HG02973 (cell line): ENCODE data around the gene DTX2.
"Not testable (repeated sequence)": the region's sequence is repeated elsewhere in the genome, so short reads cannot be mapped to it uniquely, and the experiment has no call there.

Experiments used
- ATAC-seq: cut with Tn5 transposase; IDR thresholded peaks from one replicate; pipeline ENCODE4 v1.9.1; 2021; ENCODE audit warnings: moderate library complexity; ENCODE audit not compliant: unreplicated experiment

DTX2 gene

DNA sequence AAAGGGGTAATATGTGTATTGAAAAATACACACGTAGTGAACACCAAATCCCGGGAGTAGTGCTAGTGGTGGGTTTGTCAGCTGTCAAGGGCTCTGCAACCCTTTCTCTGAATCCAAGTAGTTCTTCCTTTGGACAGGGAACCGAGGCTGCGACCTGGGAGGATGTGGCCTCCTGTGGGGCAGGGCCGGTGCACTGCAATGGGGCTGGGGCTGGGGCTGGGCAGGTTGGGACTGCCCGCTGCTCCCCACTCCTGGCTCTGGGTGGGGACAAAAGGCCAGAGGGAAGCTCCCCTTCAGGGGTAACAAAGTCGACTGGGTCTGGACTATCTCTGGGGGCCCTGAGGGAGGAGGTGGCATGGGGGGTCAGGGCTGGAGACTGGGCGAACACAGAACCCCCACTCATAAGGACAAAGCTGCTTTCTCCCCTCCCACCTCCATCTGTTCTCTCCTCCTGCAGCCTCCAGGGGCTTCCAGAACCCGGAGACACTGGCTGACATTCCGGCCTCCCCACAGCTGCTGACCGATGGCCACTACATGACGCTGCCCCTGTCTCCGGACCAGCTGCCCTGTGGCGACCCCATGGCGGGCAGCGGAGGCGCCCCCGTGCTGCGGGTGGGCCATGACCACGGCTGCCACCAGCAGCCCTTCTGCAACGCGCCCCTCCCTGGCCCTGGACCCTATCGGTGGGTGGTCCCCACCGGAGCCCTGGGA is 49.8 kb downstream of the DTX2 start:
- ATAC-seq: not testable (repeated sequence)

DNA sequence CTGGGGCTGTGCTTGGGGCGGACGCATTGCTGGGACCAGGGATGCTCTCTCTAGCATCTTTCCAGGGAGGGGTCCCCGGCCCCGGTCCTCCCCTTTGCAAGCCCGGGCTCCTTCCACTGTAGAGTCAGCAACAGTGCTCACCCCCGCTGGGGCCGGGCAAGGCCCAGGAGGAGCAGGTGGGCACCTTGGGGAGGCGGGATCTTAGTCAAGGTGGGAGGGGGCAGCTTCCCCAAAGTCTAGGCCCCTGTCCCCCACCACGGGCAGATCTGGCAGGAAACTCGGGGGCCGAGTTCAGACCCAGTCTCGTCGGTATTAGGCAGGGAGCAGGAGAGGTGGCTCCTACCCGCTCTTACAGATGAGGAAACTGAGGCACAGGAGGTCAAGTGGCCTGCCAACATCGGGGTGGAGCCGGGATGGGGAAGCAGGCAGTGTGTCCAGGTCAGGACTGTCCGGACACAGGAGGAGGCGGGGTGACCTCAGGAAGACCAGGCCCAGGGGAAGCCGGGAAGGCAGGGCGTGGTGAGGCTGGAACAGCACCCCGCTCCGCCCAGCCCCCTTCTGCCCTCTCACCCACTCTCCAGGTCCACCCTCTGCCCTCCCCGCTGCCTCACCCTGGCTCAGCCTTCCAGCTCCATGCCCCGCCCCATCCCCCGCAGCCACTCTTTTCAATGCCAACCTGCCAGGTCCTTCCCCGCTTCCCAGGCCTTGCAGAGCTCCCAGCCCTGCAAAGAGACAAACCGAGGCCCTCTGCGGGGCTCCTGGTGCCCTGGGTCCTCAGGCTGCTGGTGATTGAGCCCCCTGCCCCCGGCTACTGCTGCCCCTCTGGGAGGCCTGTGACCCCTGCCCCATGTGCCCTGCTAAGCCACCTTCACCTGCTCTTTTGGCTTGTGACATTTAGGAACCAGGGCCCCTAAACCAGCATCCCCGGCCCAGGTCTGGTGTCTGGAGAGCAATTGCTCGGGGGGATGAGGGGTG is 50.7 kb downstream of the DTX2 start:
- not testable (repeated sequence) for ATAC-seq

DNA sequence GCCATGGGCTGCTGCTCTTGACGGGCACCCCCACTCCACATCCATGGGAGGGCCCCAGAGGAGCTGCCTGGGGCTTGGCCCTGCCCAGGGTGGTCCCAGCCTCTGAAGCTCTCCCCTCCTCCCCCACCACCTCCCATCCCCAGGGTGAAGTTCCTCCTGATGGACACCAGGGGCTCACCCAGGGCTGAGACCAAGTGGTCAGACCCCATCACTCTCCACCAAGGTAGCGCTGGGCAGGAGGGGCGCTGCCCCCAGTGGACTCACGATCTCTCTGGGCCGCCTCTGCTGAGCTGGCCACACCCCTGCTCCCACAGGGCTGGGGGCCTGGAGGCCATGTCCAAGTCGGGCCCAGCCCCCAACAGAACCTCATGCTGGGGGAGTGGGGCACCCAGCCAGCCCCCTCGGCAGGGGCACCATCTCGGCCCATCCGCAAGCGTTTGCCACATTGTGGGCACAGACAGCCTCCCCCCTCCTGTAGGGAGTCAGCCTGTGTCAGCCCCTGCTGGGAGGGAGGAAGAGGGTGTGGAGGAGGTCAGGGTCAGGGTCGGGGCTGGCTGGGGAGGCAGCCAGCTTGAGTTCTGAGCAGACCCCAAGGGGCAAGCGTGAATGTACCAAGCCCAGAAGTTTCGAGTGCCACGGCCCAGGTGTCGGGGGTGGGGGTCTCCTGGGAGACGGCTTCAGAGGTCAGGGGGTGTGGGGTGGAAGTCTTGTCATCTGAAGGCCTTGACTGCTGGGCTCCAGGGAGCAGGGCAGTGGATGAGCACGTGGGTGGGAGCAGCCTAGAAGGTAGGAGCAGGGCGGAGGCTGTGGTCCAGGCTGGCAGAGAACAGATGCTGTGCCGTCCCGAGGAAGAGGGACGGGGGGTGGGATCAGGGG is 51.7 kb downstream of the DTX2 start:
- ATAC-seq: no peak

DNA sequence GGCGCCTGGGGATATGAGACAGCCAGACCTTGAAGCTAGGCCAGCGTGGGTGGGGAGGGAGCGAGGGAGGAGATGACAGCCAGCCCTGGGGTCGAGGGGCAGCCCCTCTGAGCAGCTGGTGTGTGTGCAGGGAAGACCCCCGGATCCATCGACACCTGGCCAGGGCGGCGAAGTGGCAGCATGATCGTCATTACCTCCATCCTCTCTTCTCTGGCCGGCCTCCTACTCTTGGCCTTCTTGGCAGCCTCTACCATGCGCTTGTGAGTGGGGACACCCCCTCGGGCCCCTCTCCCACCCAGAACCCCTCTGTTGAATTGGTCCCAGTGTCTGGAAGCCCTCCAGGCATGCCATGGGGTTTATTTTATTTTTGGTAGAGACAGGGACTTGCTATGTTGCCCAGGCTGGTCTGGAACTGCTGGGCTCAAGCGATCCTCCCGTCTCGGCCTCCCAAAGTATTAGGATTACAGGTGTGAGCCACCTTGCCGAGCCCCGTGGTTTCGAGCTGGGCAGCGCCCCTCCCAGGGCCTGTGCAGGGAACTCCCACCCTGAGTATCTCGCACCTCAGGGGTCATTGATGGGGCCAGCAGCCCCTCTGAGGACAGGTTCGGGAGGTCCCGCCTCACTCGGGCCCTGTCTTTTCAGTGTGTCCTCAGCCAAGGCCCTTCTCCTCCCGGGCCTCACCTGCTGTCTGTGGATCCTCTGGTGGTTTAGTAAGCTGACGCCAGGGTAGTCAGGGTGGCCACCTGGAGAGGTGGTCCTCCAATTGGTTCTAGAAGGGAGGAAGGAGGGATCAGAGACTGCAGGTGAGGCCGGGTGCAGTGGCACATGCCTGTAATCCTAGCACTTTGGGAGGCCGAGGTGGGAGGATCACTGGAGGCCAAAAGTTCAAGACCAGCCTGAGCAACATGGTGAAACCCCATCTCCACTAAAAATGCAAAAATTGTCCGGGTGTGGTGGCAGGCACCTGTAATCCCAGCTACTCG is 52.6 kb downstream of the DTX2 start:
- no peak for ATAC-seq

DNA sequence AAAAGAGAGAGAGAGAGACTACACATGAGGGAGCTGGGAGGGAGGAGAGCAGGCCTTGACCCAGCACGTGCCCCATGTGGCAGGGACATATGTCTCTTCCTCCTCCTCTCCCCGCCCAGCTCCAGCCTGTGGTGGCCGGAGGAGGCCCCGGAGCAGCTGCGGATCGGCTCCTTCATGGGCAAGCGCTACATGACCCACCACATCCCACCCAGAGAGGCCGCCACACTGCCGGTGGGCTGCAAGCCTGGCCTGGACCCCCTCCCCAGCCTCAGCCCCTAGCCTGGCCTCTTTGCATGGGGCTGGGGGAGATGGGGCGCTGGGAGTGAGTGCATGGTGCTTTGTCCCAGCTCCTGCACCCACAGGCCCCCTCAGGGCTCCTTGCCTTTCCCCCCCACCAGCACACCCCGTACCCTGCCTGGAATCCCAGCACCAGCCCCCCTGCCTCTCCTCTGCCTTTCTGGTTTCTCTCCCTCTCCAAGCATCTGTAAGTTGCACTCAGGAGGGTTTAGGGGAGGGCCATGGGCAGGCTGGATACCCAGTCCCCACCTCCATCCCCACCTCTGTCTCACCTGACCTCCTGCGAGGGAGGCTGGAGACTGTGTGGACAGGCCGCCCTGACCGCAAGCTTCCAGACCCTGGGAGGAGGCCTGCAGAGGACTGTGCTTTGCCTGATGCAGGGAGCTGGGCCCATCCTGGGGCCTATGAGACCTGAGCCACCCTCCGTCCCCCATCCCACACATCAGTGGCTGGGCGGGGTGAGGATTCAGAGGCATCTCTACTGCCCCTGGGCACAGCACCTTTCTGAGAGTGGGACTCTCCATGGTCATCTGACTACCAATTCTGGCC is 53.6 kb downstream of the DTX2 start:
- no peak for ATAC-seq

DNA sequence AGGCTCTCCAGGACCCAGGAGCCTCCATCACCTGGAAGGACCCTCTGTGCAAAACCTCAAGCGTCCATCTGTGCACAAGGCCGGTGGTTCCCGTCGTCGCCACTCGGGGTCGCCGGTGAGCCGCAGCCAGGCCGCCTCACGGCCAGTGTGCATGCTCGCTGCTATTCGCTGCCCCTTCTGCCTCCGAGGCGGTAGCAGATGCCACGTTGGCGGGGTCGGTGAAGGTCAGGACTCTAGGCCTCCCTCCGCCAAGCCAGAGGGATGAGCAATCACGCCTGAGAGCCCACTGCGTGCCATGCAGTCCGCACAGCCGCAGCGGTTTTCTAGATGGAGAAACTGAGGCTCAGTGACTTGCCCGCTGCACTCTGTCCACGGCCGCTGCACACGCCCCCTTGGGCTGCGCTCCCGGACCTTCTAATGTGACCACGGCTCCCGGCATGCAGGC is 54.5 kb downstream of the DTX2 start:
- ATAC-seq: no peak

DNA sequence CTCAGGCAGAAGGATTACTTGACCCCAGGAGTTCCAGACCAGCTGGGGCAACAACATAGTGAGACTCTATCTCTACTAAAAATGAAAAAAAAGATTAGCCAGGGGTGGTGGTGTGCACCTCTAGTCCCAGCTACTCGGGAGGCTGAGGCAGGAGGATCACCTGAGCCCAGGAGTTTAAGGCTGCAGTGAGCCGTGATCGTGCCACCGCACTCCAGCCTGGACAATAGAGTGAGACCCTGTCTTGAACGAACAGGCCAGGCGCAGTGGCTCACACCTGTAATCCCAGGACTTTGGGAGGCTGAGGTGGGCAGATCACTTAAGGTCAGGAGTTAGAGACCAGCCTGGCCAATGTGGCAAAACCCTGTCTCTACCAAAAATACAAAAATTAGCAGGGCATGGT is 55.4 kb downstream of the DTX2 start:
- ATAC-seq: not testable (repeated sequence)

DNA sequence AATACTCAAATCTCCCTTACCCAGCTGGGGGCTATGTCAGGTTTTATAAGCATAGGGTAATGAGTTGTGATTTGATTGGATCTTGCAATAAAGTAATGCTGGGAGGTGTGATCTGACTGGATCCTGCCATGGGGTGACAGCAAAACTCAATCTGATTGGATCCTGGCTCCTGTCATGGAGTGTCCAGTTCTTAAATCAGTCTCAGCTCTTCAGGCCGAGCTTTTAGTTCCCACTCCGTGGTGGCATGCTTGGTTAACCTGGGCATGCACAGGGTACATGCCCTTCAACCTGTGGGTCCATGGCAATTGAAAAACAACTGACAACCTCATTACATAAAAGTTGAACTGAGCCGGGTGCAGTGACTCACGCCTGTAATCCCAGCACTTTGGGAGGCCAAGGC is 64.7 kb downstream of the DTX2 start:
- not testable (repeated sequence) for ATAC-seq

DNA sequence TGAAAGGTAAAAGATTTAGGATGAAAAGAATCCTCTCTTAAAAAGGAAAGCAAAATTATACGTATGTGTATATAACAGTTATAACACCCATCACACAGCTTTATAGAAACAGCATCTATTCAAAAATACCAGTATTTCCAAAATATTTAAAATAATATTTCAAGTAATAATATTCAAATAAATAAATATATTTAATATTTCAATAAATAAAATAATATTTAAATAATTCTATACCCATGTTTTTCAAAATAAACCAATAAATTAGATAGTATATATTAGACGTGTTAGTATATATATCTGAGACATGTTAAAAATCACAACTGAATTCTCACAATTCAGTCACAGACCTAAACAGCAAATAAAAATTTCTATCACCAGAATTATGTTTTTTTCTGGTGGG is 70.1 kb downstream of the DTX2 start:
- ATAC-seq: not testable (repeated sequence)

DNA sequence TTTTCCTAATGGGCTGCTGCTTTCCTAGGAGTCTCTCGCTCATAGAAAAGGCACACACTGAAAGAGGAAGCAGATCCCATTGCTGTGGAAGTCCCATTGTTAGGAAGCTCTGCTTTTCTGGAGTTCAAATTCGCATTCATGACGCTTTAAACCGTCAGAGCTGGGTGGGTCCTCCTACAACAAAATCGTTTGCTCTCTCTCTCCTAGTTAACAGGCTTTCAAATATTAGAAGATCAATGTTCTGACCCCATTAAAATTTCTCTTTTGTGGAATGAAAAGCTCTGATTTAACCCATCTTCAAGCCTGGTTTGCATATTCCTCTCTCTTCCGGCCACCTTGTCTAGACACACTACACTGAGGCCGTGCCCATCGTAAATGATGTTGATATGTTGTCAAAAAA is 81.7 kb downstream of the DTX2 start, which contains the start of gene SPDYE16:
Gene SPDYE16, minus strand, starts transcription at position 101 of the 400 bp plus-strand sequence. CDS start 1,838 bp downstream, outside the sequence.
- not testable (repeated sequence) for ATAC-seq

DNA sequence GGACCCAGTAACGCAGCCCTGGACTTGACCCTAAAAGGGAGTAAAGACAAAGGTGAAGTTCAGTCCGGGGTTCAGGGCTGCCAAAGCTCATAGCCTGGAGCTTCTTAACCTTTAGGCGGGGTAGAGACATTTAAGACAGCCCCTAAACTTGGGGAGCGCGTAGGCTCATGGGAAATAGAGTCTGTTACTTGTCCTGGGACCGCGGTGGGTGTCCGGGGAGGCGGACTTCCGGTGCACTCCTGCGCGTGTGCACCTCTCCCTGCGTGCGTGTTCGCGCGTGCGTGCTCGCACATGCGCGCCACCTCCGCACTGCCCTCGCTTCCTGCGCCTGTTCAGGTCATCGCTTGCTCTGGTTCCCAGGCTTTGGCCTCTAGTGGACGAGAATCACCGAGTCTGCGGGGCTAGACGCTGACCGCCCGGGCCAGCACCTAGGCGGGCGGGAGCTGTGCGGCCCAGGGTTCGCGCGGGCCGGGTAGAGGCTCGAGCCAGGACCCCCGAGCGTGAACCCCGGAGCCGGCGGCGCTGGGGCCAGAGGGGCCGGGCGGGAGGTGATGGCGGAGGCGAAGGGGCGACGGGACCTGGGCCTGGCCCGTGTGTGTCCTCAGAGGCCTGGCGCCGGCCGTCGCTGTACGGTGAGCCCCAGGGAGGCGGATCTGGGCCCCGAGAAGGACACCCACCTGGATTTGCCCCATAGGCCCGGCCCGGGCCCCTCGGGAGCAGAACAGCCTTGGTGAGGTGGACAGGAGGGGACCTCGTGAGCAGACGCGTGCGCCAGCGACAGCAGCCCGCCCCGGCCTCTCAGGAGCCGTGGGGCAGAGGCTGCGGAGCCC is 87.7 kb downstream of the DTX2 start:
- ATAC-seq: peak; percentile 99

DNA sequence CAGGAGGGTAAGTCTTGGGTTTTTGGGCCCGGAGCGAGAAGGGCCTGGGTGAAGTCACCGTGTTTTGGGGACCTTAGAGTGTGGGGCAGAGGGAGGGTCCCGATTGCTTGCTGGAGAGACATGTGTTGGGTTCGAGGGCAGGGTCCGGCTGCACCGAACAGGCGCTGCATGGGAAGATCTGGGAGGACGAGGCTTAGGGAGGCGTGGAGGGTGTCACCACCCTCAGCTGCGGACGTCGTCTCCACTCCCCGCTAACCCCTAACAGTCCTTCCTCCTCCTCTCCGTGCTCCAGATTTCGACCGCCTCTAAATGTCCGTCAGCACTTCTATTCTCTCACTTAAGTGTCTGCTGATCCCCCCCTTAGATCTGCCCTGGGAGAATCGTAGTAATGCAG is 88.3 kb downstream of the DTX2 start:
- not testable (repeated sequence) for ATAC-seq

DNA sequence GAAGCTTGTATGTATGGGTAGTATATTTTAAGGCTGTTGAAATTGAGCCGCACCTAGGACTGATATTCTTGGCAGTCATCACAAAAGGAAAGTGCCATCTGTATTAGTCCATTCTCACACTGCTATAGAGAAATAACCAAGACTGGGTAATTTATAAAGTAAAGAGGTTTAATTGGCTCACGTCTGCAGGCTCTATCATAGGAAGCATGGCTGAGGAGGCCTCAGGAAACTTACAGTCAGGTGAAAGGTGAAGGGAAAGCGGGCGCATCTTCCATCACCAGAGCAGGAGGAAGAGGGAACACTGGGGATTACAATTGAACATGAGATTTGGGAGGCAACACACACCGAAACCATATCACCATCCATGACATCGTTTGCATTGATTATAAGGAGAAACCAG is 90.5 kb downstream of the DTX2 start:
- ATAC-seq: not testable (repeated sequence)
